NCI-H1436 (cell line): ENCODE results near the gene ADAMTSL2.

Experiments
- DNase-seq: peaks from one replicate; lab custom pipeline; 2025; lab: John Stamatoyannopoulos, UW

The ADAMTSL2 gene

GRCh38 chr9:133606708-133607025 lies 72.2 kb downstream of the ADAMTSL2 start:
- peak; percentile 27 for DNase-seq

GRCh38 chr9:133607381-133607780 lies 72.9 kb downstream of the ADAMTSL2 start:
- DNase-seq, result no peak

- no peak for DNase-seq
Measured at GRCh38 chr9:133607976-133608375, 73.5 kb downstream of the ADAMTSL2 start.

GRCh38 chr9:133608382-133608781 lies 73.9 kb downstream of the ADAMTSL2 start:
- DNase-seq, result no peak

GRCh38 chr9:133608889-133609288 lies 74.4 kb downstream of the ADAMTSL2 start:
- DNase-seq, result no peak

- DNase-seq, result peak; percentile 35
Measured at GRCh38 chr9:133609311-133610098, 75.0 kb downstream of the ADAMTSL2 start, which contains the start of gene FAM163B. FAM163B (minus strand) TSS chr9:133609389; CDS start chr9:133580223, 29,166 bp downstream.

- DNase-seq, result peak; percentile 86
Measured at GRCh38 chr9:133610845-133611244, 76.3 kb downstream of the ADAMTSL2 start.

GRCh38 chr9:133612051-133612450 lies 77.5 kb downstream of the ADAMTSL2 start:
- DNase-seq, result no peak

GRCh38 chr9:133612816-133613215 lies 78.3 kb downstream of the ADAMTSL2 start:
- DNase-seq, result no peak

- no peak for DNase-seq
Measured at GRCh38 chr9:133613432-133613831, 78.9 kb downstream of the ADAMTSL2 start.

GRCh38 chr9:133614056-133614455 lies 79.6 kb downstream of the ADAMTSL2 start:
- DNase-seq, result no peak

GRCh38 chr9:133614678-133615077 lies 80.2 kb downstream of the ADAMTSL2 start:
- no peak for DNase-seq

- no peak for DNase-seq
Measured at GRCh38 chr9:133615186-133615585, 80.7 kb downstream of the ADAMTSL2 start.

- DNase-seq, result no peak
Measured at GRCh38 chr9:133615606-133616188, 81.2 kb downstream of the ADAMTSL2 start.

- DNase-seq, result no peak
Measured at GRCh38 chr9:133616643-133617405, 82.3 kb downstream of the ADAMTSL2 start.

- no peak for DNase-seq
Measured at GRCh38 chr9:133618726-133619125, 84.2 kb downstream of the ADAMTSL2 start.

GRCh38 chr9:133619791-133620190 lies 85.3 kb downstream of the ADAMTSL2 start:
- DNase-seq, result no peak

GRCh38 chr9:133621725-133622267 lies 87.3 kb downstream of the ADAMTSL2 start:
- no peak for DNase-seq

- DNase-seq, result no peak
Measured at GRCh38 chr9:133622555-133622954, 88.1 kb downstream of the ADAMTSL2 start.
